K562 treated with DMSO at 1 percent for 12 hours (cell line): ENCODE data around the gene PRSS37. TPM values are rescaled to one million over a fixed set of nuclear protein-coding genes. Genes with fewer than 3 reads are reported as not detected.

Source experiments
- total RNA-seq: library from RNA; unstranded; fragments of 300-600 nt; gene quantifications from 2 replicates; pipeline ENCODE4 v1.2.3, GENCODE V29; 2022; ENCODE audit not compliant: insufficient read depth

PRSS37 gene
- not detected in 2 replicates for total RNA-seq

GRCh38 chr7:141841385-141841784 is at the start of gene PRSS37:
TSS of gene PRSS37 (minus strand) at chr7:141841485. CDS start at chr7:141841049, 436 bp downstream.

GRCh38 chr7:141789917-141790316 is 51.4 kb downstream of the PRSS37 start, which contains the start of gene TAS2R5:
TSS of gene TAS2R5 (plus strand) at chr7:141790217. CDS start at chr7:141790362, 145 bp downstream.

Other genes with a start within 250 kb of the PRSS37 start
- gene DENND11, start 139.3 kb downstream of the PRSS37 start, total RNA-seq = 0.59 TPM in 1 of 2 replicates, not detected in the other
- gene WEE2, start 133.1 kb downstream of the PRSS37 start, total RNA-seq = not detected in 2 replicates
- 243 and 301 TPM in 2 replicates for gene SSBP1, start 103.1 kb downstream of the PRSS37 start, total RNA-seq
- not detected in 2 replicates for gene TAS2R3, start 77.4 kb downstream of the PRSS37 start, total RNA-seq
- 0.86 TPM in 1 of 2 replicates, not detected in the other for gene TAS2R4, start 64.8 kb downstream of the PRSS37 start, total RNA-seq
- 0.91 TPM in 1 of 2 replicates, not detected in the other for gene TAS2R5, start 51.3 kb downstream of the PRSS37 start, total RNA-seq
- gene OR9A4, start 74.9 kb upstream of the PRSS37 start, total RNA-seq = not detected in 2 replicates
- gene CLEC5A, start 105.5 kb upstream of the PRSS37 start, total RNA-seq = not detected in 2 replicates
- not detected in 2 replicates for gene TAS2R38, start 132.3 kb upstream of the PRSS37 start, total RNA-seq
- gene MGAM, start 154.4 kb upstream of the PRSS37 start, total RNA-seq = 0.39 TPM in 1 of 2 replicates, not detected in the other